ENCODE measurements around the gene EGLN3. TPM values are rescaled to one million over a fixed set of nuclear protein-coding genes. Genes with fewer than 3 reads are reported as not detected.

Gene EGLN3
- total and polyA plus RNA-seq, 2 of the 13 experiments (the other 11 are each of a cell fraction or from before 2014, with no cell fraction given): 0.18 to 27.3 TPM

- TF ChIP-seq ZNF362 (CRISPR knock-in tag; IDR thresholded peaks at IDR 0.05; ENCODE audit: borderline replicate concordance) (no peak), ZNF562 (CRISPR knock-in tag; IDR thresholded peaks at IDR 0.05; ENCODE audit: borderline replicate concordance) (no peak), SIX4 (CRISPR knock-in tag; IDR thresholded peaks at IDR 0.05) (no peak), FUBP1 (CRISPR knock-in tag; IDR thresholded peaks at IDR 0.05; ENCODE audit: borderline replicate concordance) (no peak), KMT2B (CRISPR knock-in tag; IDR thresholded peaks at IDR 0.05) (no peak; the same call in 1 of the 2 replicates), HBP1 (CRISPR knock-in tag; IDR thresholded peaks at IDR 0.05; ENCODE audit: low read depth) (peak; percentile 92), FOXP4 (CRISPR knock-in tag; IDR thresholded peaks at IDR 0.05) (0 out of 2 replicates have a peak, but pooled peaks have one; percentile 34), NFYC (CRISPR knock-in tag; IDR thresholded peaks at IDR 0.05) (no peak), ZNF678 (CRISPR knock-in tag; IDR thresholded peaks at IDR 0.05) (0 out of 2 replicates have a peak, but pooled peaks have one; percentile 7), ZFP36L2 (CRISPR knock-in tag; IDR thresholded peaks at IDR 0.05) (peak; percentile 56; the same call in 1 of the 2 replicates), ZFP36 (IDR thresholded peaks at IDR 0.05; ENCODE audit: borderline replicate concordance, low read depth, low read length, partially characterized antibody) (no peak), HNRNPUL1 (IDR thresholded peaks at IDR 0.05; ENCODE audit: low read depth, low read length) (no peak), EZH2 (conservative IDR thresholded peaks at IDR 0.05; ENCODE audit: low read depth, low read length) (no peak), ZNF30 (CRISPR knock-in tag; IDR thresholded peaks at IDR 0.05) (no peak; the same call in 1 of the 2 replicates), SMAD1 (CRISPR knock-in tag; IDR thresholded peaks at IDR 0.05; ENCODE audit: borderline replicate concordance, low read depth) (no peak), ZNF354B (CRISPR knock-in tag; IDR thresholded peaks at IDR 0.05) (0 out of 2 replicates have a peak, but pooled peaks have one; percentile 70), ZNF484 (CRISPR knock-in tag; IDR thresholded peaks at IDR 0.05; ENCODE audit: borderline replicate concordance, low read depth) (no peak), NR0B2 (CRISPR knock-in tag; IDR thresholded peaks at IDR 0.05) (peak; percentile 66; the same call in 1 of the 2 replicates)
Measured at GRCh38 chr14:33950320-33951182, at the start of gene EGLN3 (continued).
